CD4-positive, alpha-beta T cell treated with Interleukin-6 at 100 ng/mL for 8 hours (primary cell): ENCODE data around the gene CMBL.
"Not testable (repeated sequence)": the region's sequence is repeated elsewhere in the genome, so short reads cannot be mapped to it uniquely, and the experiment has no call there.

Experiments
- DNase-seq: peaks from one replicate; pipeline ENCODE4 v3.0.0-alpha.2; 2020; ENCODE audit warnings: mixed read lengths, low spot score

The CMBL gene

DNA sequence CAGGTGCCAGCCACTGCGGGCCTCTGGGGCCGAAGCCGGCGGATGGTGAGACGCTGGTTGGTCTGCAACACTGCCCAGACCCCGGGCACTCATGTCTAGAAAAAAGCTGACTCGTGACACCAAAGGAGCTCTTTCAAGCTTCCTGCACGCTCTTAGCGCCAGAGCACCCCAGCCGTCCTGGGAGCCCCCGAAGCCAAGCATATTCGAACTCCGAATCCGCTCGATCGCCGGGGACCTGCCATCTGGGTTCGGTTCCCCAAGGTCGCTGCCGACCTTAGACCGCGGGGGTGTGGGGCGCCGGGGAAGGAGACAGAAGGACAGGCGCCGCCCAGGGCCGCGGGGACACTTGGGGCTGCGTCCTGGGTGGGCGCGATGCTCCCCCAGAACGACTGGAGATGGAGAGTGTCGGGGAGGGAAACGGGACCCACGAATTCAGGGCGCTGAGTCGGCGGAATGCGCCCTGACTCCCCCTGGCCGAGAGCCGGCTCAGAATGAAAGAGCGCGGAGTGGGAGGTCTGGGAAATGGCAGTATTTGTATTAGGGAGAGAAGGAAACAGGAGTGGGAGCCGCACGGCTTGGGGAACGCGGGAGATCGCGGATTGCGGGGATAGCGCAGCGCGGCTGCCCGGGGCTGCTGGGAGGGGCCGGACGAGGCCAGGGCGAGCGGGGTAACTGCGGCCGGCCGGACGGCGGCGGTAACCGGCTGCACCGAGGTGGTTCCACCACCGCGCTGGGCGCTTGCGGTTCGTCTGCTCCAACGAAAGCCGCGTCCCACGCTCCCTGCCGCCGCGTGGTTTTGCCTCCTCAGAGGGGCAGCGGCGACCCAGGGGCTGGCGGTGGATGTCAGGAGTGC lies 25.7 kb upstream of the CMBL start:
- no peak for DNase-seq

DNA sequence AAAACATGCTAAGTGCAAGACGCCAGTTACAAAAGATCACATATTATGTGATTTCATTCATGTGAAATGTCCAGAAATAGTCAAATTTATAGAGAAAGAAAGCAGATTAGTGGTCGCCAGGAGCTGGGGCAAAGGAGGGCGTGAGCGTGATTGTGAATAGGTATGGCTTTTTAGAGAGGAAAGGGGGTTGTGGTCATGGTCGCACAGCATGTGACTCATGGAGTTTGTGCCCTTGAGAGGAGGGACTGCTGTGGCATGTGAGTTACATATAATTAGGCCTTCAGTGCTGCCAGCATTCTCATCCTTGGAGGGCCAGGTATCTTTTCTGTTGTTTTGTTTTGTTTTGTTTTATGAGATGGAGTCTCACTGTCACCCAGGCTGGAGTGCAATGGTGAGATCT lies 24.6 kb upstream of the CMBL start:
- no peak for DNase-seq

DNA sequence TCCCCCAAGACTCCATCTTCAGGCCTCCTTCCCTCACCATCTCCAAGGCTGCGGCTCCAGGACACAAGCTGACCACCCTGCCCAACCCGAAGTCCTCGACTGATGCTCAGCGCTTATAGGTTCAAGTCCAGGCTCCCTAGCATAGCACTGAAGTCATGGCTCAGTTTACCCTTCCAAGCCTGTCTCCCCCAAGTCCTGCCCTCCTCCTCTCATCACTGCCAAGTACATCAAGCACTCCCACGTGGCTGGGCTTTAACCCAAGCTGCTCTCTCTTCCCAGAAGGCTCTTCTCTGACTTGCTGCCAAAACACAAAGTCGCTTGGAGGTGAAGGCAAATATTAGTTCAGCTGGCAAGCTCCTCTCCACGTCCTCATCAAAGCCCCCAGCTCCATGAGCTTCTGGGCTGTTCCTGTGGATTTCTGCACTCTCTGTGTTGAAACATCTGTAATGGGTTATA lies 23.7 kb upstream of the CMBL start:
- no peak for DNase-seq

DNA sequence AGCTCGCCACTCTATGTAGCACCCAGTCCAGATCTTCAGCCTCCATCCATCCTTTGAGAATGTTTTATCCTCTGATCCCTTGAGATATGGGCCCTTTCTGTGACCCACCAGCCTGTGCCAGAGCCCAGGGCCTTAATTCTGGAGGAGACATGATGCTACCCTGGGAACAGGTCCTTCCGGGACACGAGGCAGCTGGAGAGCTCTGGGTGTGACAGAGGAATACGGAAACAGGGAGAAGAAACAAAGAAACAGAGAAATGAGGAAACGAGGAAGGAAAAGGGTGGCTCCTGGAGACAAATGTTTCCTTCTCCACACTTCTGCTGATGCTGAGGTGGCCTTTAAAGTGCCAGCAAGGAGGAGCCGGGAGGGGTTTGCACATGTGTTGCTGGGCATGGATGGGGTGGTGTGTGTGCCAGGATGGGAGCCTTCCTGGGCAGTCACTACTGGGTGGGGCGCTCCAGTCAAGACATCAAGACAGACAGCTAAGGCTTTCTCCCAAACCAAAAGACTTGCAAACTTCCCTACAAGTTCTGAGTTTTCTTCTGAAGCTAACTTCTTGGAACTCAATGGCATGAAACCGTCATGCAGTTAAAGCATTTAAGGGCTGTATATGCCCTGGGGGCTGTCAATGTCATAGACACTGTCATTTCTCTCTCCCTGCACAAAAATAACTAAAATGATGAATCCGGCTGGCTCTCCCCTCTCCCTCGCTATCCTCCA lies 23.0 kb upstream of the CMBL start:
- DNase-seq: no peak

DNA sequence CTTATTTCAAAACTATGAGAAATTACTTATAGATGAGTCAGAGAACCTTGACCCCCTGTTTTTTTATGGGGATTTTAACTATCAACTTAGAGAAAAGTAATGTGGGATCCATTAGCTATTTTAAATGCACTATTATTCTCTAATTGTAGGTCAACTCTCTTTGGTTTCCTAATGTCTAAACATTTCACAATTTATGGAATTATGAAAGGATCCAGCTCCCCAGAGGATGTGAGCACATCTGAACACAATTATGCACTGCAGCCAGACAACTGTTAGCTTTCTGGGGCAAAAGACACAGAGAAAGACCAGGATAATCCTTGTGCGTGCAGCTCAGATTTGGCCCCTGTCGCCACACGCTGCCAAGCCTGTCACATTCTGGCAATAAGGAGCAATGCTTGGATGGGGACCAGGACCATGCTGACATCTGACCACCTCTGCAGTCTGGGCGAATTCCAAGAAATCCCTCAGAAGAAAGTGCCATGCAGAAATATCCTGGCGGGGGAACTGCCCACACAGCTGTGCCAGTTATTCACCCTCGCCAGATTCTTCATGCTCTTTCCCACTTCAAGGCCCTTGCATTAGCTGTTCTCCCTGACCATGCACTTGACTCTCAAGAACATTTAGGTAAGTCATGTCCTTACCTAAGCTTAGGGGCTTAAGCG lies 22.2 kb upstream of the CMBL start:
- DNase-seq: no peak

DNA sequence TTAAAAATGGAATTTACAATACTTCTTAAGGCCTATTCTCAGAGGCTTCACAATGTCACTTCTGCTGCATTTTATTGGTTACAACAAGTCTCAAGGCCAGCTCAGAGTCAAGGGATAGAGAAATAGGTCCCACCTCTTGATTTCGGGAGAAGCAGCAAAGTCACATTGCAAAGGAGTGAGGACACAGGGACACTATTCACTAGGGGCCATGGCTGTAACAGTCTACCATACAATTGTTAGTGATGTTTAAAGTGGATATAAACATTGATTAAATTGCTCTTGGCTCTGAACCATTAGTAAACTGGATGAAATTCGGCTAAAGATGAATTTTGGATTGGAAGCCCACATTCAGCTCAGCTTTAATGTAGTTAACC lies 21.7 kb upstream of the CMBL start:
- DNase-seq: no peak

DNA sequence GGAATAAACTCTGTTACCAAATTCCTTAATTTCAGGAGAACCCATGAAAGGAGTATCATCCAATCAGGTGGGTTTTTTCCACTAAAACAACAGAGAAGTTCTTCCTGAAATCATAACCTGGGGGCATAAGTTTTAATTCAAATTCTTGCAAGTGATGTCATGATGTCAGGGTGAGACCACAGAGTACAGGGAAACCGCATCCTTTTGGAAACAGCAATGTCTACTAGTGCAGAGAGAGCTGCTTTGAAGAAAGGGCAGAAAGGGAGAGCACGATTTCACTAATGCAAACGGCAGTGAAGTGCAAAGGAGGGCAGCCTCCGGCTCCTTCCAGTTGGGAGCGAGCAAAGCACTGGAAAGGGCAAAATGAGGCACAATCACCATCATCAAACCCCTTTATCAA lies 20.6 kb upstream of the CMBL start:
- no peak for DNase-seq

DNA sequence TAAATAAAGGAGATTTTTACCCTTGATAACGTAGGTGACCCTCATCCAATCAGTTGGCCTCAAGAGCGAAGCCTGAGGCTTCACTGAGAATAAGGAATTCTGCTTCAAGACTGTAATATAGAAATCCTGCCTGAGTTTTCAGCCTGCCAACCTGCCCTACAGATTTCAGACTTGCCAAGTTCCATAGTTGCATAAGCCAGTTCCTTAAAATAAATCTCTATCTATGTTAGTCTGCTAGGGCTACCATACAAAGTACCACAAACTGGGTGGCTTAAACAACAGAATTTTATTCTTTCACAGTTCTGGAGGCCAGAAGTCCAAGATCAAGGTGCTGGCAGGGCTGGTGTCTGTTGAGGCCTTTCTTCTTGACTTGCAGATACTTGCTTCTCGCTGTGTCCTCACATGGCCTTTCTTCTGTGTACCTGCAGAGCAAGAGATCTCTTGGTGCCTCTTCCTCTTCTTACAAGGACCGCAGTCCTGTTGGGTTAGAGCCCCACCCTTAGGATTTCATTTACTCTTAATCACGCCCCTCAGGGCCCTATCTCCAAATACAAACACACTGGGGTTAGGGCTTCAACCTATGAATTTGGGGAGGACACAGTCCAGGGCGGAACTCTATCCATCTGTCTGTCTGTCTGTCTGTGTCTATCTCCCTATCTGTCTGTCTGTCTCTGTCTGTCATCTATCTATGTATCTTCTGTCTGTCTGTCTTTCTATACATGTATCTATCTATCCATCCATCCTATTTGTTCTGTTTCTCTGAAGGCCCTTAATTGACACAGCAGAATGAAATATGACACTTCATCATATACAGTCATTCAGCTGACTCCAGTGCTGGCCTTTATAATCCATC lies 17.0 kb upstream of the CMBL start:
- DNase-seq: no peak

DNA sequence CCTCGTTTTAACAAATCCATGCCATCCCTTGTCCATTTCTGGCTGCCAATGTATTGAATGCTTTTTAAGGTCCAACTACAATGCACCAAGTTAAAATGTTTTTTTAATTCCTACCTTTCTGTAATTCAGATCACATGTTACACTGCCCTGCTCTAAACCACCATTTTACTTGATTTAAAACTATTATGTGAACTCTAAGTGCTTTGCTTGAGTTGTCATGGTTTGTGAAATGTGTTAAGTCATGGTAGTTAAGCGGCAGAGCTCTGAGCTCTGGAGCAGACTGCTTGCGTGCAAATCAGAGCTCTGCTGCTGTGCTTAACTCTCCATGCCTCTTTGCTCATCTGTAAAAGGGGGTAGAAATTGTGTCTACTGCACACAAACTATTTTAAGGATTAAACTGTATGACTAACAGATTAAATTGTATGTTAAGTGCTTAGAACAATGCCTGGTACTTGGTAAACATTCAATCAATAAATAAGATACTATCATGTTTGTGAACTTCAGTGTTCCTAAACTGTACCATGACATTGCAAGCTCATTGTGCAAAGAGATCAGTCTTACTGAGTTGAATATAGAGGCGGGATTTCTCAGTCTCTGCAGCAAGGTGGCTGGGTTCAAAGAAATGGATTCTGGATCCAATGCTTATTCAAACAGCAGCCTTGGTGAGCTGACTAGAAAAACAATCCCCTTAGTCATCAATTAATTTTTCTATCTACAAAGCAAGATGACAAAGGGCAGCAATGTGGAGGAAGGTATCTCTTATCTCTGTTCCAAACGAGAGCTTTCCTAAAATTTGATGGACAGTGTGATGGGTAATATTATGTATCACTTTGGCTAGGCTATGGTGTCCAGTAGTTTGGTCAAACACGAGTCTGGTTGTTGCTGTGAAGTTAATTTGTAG lies 16.1 kb upstream of the CMBL start:
- no peak for DNase-seq

DNA sequence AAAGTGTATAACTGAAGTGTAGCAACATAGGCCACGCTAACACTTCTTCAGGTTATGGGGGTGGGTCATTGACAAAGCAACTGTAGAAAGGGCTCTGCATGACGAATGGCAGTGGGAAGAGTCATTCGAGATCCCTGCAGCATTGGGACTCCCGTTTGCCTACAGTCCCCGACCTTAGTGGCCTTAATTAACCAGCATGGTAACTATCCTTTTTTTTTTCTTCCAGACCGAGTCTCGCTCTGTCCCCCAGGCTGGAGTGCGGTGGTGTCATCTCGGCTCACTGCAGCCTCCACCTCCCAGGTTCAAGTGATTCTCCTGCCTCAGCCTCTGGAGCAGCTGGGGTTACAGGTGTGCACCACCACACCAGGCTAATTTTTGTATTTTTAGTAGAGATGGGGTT lies 14.2 kb upstream of the CMBL start:
- DNase-seq: no peak

DNA sequence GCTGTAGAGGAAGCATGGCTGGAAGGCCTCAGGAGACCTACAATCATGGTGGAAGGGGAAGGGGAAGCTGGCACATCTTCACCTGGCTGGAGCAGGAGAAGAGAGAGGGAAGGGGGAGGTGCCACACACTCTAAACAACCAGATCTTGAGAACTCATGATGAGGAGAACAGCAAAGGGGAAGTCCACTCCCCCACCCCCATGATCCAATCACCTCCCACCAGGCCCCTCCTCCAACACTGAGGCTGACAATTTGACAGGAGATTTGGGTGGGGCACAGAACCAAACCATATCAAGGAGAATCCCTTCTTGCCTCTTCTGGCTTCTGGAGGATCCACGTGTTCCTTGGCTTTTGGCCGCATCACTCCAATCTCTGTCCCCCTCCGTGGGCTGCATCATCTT lies 13.1 kb upstream of the CMBL start:
- no peak for DNase-seq

DNA sequence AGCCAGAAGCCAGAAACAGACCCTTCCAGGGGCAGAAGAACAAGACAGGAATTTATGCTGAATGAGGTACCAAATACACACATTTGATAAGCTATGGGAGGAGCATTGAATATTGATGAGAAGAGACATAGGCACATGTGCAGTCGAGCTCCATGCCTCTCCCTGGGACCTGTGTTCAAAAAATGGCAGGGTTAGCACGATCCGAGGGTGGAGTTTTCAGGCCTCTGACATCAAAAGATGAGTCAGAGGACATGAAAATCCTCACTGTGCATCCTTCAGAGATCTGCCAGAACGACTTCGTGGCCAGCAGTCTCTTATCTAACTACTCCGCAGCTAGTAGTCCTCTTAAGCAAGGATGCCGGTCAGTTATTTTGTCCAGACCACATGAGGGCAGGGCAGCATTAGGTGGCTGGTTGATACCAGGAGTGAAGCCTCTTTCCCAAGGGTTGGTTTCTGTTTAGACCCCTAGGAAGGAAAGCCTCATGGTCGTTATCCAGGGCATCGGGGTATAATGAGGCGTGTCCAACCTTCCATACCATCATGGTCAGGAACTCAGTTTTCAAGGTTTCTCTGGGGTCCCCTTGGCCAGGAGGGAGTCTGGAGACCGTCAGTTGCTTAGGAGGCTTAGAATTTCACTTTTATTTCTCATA lies 11.6 kb upstream of the CMBL start:
- DNase-seq: no peak

DNA sequence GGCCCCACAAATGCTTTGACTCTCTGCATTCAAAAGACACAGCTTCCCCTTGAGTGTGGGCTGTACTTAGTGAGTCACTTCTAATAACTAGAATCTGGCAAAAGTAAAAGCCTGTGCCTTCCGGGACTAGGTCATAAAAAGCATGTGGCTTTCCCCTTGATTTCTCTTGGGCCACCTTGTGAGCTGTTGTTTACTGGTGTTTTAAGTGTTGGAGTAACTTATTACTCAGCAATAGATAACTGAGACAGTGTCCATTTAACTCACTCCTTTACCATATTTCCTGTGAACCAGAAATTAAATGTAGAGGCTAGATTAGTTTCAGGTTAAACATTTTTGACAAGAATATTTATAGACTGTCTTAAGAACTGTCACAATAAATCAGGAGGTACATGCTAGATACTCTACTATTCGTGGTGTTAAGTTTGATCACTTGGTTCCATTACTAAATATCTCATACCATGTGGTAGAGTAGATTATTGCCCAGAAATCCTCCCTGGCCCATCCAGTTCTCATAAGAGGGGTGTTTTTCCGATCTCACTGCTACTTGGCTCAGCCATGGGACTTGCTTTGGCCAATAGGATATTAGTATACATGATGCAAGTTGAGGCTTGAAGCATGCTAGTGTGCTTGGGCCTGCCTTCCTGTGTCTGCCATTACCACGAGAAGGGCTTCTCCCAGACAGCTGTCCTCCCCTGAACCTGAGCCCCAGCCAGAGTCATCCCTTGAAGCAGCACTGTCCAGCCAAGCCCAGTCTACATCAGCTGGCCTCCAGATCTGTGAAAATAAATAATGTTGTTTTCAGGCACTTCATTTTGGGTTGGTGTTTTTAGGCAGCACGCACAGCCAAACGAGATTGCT lies 10.4 kb upstream of the CMBL start:
- no peak for DNase-seq

DNA sequence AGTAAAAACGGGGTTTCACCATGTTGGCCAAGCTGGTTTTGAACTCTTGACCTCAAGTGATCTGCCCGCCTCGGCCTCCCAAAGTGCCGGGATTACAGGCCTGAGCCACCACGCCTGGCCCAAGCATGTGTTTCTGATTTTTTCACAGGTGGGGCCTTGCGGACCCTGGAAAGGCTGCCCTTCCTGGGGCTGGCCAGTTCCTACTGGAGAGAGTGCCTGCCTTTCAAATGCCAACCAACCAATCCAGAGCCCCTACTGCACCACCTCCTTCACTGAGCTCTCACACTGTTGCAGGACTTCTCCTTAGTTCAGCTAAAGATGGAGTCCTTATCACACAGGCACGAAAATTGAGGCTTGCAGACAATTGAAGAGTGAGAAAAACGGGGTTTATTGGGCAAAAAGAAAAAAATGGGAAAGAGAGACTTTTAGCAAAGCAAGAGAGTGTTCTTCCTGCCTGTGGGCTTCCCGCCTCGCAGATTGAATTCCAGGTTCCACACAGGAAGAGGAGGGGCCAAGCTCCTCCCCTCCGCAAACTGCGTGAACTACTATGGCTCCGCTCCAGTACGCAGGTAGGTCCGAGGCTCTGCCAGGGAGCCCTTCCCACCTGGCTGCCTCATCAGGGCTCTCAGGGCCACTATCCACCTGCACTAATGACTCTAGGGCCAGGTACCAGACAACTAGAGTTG lies 8.3 kb upstream of the CMBL start:
- DNase-seq: no peak

DNA sequence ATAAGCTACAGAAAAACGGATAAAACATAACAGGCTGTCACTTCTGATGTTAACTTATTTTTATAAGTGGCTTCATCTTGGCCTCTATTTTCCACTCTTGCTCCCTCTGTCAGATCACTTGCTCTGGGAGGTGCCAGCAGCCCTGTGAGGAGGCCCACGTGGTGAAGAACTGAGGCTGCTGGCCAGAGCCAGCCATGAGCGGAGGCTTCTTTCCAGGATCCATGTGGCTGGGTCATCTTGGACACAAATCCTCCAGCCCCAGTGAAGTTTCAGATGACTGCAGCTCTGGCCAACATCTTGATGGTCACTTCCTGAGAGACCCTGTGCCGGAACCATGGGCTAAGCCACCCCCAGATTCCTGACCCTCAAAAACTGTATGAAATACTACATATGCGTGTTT lies 7.5 kb upstream of the CMBL start:
- no peak for DNase-seq

DNA sequence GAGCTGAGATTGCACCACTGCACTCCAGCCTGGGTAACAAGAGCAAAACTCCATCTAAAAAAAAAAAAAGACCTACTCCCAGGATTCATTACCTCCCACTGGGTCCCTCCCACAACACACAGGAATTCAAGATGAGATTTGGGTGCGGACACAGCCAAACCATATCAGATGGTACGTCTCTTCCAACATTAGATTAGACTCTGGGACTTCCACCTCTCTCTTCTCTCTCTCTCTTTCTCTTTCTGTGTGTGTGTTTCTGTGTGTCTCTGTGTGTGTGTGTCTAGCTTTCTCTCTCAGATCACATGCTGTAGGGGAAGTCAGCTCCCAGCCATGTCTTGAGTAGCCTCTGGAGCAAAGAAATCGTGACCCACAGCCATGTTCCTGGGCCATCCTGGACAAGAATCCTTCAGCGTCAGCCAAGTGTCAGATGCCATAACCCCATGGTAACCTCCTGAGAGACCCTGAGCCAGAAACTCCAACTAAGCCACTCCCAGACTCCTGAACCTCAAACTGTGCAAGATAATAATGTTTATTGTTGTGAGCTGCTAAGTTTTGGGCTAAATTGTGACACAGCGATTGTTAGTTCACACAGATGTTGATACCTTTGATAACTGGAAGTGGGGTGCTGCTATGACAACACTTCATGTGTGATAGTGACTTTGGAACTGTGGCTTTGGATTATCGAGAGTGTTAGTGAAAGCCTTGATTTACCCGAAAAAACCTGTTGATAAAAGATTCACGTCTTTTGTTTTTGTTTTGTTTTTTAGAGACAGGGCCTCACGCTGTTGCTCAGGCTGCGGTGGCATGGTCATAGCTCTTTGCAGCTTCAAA lies 4.1 kb upstream of the CMBL start:
- no peak for DNase-seq

DNA sequence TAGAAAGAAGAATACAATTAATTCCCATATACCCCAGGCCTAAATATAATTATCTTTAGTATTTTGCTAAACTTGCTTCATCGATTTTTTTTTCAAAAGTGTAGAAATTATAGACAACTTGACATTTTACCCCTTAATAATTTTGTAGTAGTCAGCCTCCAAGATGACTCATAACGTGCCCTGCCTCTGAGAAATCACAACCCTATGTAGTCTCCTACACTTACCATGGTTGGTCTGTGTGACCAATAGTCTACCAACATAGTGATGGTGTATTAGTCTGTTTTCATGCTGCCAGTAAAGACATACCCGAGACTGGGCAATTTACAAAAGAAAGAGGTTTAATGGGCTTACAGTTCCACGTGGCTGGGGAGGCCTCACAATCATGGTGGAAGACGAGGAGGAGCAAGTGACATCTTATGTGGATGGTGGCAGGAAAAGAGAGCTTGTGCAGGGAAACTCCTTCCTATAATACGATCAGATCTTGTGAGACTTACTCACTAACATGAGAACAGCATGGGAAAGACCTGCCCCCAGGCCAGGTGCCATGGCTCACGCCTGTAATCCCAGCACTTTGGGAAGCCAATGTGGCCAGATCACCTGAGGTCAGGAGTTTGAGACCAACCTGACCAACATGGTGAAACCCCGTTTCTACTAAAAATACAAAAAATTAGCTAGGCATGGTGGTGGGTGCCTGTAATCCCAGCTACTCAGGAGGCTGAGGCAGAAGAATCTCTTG lies 3.3 kb upstream of the CMBL start:
- not testable (repeated sequence) for DNase-seq
